H9 (cell line): ENCODE measurements around the gene NR2C1. TPM values are rescaled to one million over a fixed set of nuclear protein-coding genes. Genes with fewer than 3 reads are reported as not detected.

Source experiments
- DNase-seq: peaks from one replicate; pipeline ENCODE4 v3.0.0-alpha.2; 2017
- H2AFZ ChIP-seq: one replicate; pipeline ENCODE4 v1.6.1; 2013; ENCODE audit warnings: mild to moderate bottlenecking, low read length, control low read depth, moderate library complexity
- H2AK5ac ChIP-seq: 2 replicates; pipeline ENCODE4 v1.6.1; 2013; ENCODE audit warnings: low read length, control low read depth, mixed read lengths; ENCODE audit not compliant: insufficient read length
- H2BK120ac ChIP-seq: one replicate; pipeline ENCODE4 v1.6.1; 2013; ENCODE audit warnings: low read depth, mild to moderate bottlenecking, low read length, control low read depth, inconsistent platforms; ENCODE audit not compliant: poor library complexity, severe bottlenecking
- H2BK12ac ChIP-seq: 2 replicates; pipeline ENCODE4 v1.6.1; 2013; ENCODE audit warnings: low read length, control low read depth, mixed read lengths, low read depth; ENCODE audit not compliant: insufficient read length
- H2BK15ac ChIP-seq: 2 replicates; pipeline ENCODE4 v1.6.1; 2013; ENCODE audit warnings: low read depth, low read length, control low read depth
- H2BK20ac ChIP-seq: one replicate; pipeline ENCODE4 v1.6.1; 2013; ENCODE audit warnings: low read depth, mild to moderate bottlenecking, low read length, control low read depth, inconsistent platforms; ENCODE audit not compliant: poor library complexity, severe bottlenecking
- H2BK5ac ChIP-seq: 2 replicates; pipeline ENCODE4 v1.6.1; 2013; ENCODE audit warnings: low read length, control low read depth, mixed read lengths; ENCODE audit not compliant: insufficient read length
- H3K14ac ChIP-seq: 2 replicates; pipeline ENCODE4 v1.6.1; 2013; ENCODE audit warnings: low read length, control low read depth; ENCODE audit not compliant: insufficient read depth
- H3K18ac ChIP-seq: 2 replicates; pipeline ENCODE4 v1.6.1; 2013; ENCODE audit warnings: low read depth, mild to moderate bottlenecking, mixed read lengths, low read length, control low read depth; ENCODE audit not compliant: insufficient read length
- H3K23ac ChIP-seq: 2 replicates; pipeline ENCODE4 v1.6.1; 2013; ENCODE audit warnings: low read length, control low read depth, mixed read lengths, low read depth; ENCODE audit not compliant: insufficient read length
- H3K23me2 ChIP-seq: 2 replicates; pipeline ENCODE4 v1.6.1; 2013; ENCODE audit warnings: low read depth, mild to moderate bottlenecking, mixed read lengths, low read length, control low read depth; ENCODE audit not compliant: insufficient read length, poor library complexity, severe bottlenecking
- H3K27ac ChIP-seq: 2 replicates; pipeline ENCODE4 v1.5.1; 2013; ENCODE audit warnings: low read length, control low read depth, mixed read lengths, low read depth; ENCODE audit not compliant: insufficient read length
- H3K27me3 ChIP-seq: 2 replicates; pipeline ENCODE4 v1.6.1; 2013; ENCODE audit warnings: low read length, control low read depth, inconsistent platforms; ENCODE audit not compliant: insufficient read depth
- H3K4ac ChIP-seq: 2 replicates; pipeline ENCODE4 v1.6.1; 2013; ENCODE audit warnings: low read depth, mild to moderate bottlenecking, control low read depth, inconsistent platforms, low read length, moderate library complexity
- H3K4me1 ChIP-seq: 2 replicates; pipeline ENCODE4 v1.6.1; 2013; ENCODE audit warnings: low read length, control low read depth, inconsistent platforms; ENCODE audit not compliant: insufficient read depth
- H3K4me2 ChIP-seq: 2 replicates; pipeline ENCODE4 v1.6.1; 2013; ENCODE audit warnings: low read length, control low read depth, mixed read lengths; ENCODE audit not compliant: insufficient read length, insufficient read depth
- H3K56ac ChIP-seq: 2 replicates; pipeline ENCODE4 v1.6.1; 2013; ENCODE audit warnings: low read depth, mild to moderate bottlenecking, mixed read lengths, low read length, control low read depth; ENCODE audit not compliant: insufficient read length
- H3K79me1 ChIP-seq: 2 replicates; pipeline ENCODE4 v1.6.1; 2013; ENCODE audit warnings: low read depth, mild to moderate bottlenecking, moderate library complexity, low read length, control low read depth, inconsistent platforms; ENCODE audit not compliant: insufficient read depth, poor library complexity, severe bottlenecking
- H3K79me2 ChIP-seq: 2 replicates; pipeline ENCODE4 v1.6.1; 2013; ENCODE audit warnings: low read length, control low read depth, inconsistent platforms; ENCODE audit not compliant: insufficient read depth
- H3K9ac ChIP-seq: 2 replicates; pipeline ENCODE4 v1.6.1; 2013; ENCODE audit warnings: low read length, control low read depth, mixed read lengths; ENCODE audit not compliant: insufficient read length; ENCODE audit errors: extremely low read depth
- H3K9me3 ChIP-seq: one replicate; pipeline ENCODE4 v1.6.1; 2013; ENCODE audit warnings: low read depth, low read length, inconsistent platforms; ENCODE audit not compliant: control insufficient read depth
- H3T11ph ChIP-seq: one replicate; pipeline ENCODE4 v1.6.1; 2013; ENCODE audit warnings: mild to moderate bottlenecking, low read length, control low read depth, inconsistent platforms
- H4K20me1 ChIP-seq: one replicate; pipeline ENCODE4 v1.6.1; 2013; ENCODE audit not compliant: control insufficient read depth, insufficient read length, insufficient read depth
- H4K5ac ChIP-seq: 2 replicates; pipeline ENCODE4 v1.6.1; 2013; ENCODE audit warnings: low read depth, mild to moderate bottlenecking, mixed read lengths, low read length, control low read depth; ENCODE audit not compliant: insufficient read length
- H4K8ac ChIP-seq: replicated peaks from 2 replicates; pipeline ENCODE4 v1.6.1; 2013; ENCODE audit warnings: low read length, control low read depth, mixed read lengths, low read depth; ENCODE audit not compliant: insufficient read length
- H4K91ac ChIP-seq: 2 replicates; pipeline ENCODE4 v1.6.1; 2013; ENCODE audit warnings: low read depth, mild to moderate bottlenecking, moderate library complexity, mixed read lengths, low read length, control low read depth; ENCODE audit not compliant: insufficient read length
- H3K27ac Mint-ChIP-seq, 3 experiments: 2 replicates in 2 of 3; 3 replicates in 1 of 3; pipeline ENCODE4 v1.8.0; 2020 to 2021; ENCODE audit warnings: mixed read lengths in 3 of 3, mild to moderate bottlenecking in 1 of 3, moderate library complexity in 1 of 3
- H3K27me3 Mint-ChIP-seq: 2 replicates; pipeline ENCODE4 v1.8.0; 2021; ENCODE audit warnings: low read depth, mild to moderate bottlenecking, moderate library complexity, mixed read lengths
- H3K36me3 Mint-ChIP-seq, 3 experiments: 2 replicates in 2 of 3; 3 replicates in 1 of 3; pipeline ENCODE4 v1.8.0; 2020 to 2021; ENCODE audit warnings: low read depth in 3 of 3, mixed read lengths in 3 of 3; ENCODE audit not compliant: insufficient read depth in 1 of 3
- H3K4me1 Mint-ChIP-seq, 2 experiments: 2 replicates each; pipeline ENCODE4 v1.8.0; 2020; ENCODE audit warnings: mixed read lengths in 2 of 2
- H3K4me3 Mint-ChIP-seq, 2 experiments: 2 replicates in 1 of 2; 3 replicates in 1 of 2; pipeline ENCODE4 v1.8.0; 2020 to 2021; ENCODE audit warnings: mild to moderate bottlenecking in 2 of 2, mixed read lengths in 2 of 2, moderate library complexity in 1 of 2
- H3K9me3 Mint-ChIP-seq, 2 experiments: 2 replicates in 1 of 2; 3 replicates in 1 of 2; pipeline ENCODE4 v1.8.0; 2020; ENCODE audit warnings: mild to moderate bottlenecking in 2 of 2, mixed read lengths in 2 of 2, moderate library complexity in 1 of 2
- WGBS: extraction: QIAGEN DNeasy Blood & Tissue Kit; methylation state at CpG from one replicate; pipeline ENCODE4 v1.1.7; 2013; ENCODE audit warnings: missing lambda C conversion rate, low lambda C conversion rate, mixed read lengths; ENCODE audit not compliant: insufficient read length; ENCODE audit errors: extremely low coverage; 5-methylcytosine and 5-hydroxymethylcytosine counted together
- total RNA-seq: library from RNA; stranded (reverse); gene quantifications from 2 replicates; pipeline ENCODE4 v1.2.1, GENCODE V29; 2021
- TF ChIP-seq, protein P1 (sequence below): fragments of 200-600 bp; sonication (generic); conservative IDR thresholded peaks from 3 replicates; pipeline ENCODE4 v1.8.0; 2021; ENCODE audit warnings: antibody characterized with exemption, mild to moderate bottlenecking

The NR2C1 gene
- total RNA-seq, 1 experiment from 2014 or later, result 47.0 TPM

DNA sequence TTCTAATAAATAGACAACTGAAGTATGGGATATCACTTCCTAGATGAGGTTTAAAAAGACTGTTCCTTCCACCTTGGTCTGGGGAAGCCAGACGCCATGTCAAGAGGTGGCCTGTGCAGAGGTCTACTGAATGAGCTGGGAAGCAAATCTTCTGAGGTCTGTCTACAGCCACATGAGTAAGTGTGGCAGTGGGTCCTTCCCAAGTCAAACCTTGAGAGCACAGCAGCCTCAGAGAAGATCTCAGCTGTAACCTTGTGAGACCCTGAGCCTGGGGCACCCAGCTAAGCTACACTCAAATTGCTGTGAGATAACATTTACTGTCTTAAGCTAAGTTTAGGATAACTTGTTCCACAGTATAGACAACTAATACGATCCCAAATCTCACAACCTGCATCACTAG is 90.1 kb downstream of the NR2C1 start:
- Histone ChIP-seq H3K4ac (no peak overlapping the region), H2BK20ac (no peak overlapping the region), H3K4me1 (no peaks in the 10 kb centered on the region; the same call in 1 of the 2 replicates), H2BK12ac (no peak overlapping the region), H4K20me1 (no peaks in the 10 kb centered on the region), H3K79me2 (no peaks in the 10 kb centered on the region), H3K4me2 (no peak overlapping the region), H4K5ac (no peak overlapping the region), H3K18ac (no peak overlapping the region), H3K14ac (no peak overlapping the region), H3K56ac (no peak overlapping the region), H3T11ph (no peak overlapping the region), H3K23me2 (no peaks in the 10 kb centered on the region), H3K23ac (no peak overlapping the region), H2BK120ac (no peak overlapping the region), H3K9ac (no peak overlapping the region), H4K8ac (no peak overlapping the region), H3K27ac (no peak overlapping the region), H3K79me1 (no peaks in the 10 kb centered on the region), H2AFZ (no peak overlapping the region), H3K9me3 (no peaks in the 10 kb centered on the region), H2AK5ac (no peak overlapping the region), H3K27me3 (no peaks in the 10 kb centered on the region), H2BK5ac (no peak overlapping the region), H4K91ac (no peak overlapping the region), H2BK15ac (no peak overlapping the region)
- DNase-seq, result no peak
- H3K27ac Mint-ChIP-seq, result peak overlapping the region in 2 of 3 experiments; percentile 41 to 76; a peak in 4 of 7 replicates
- H3K36me3 Mint-ChIP-seq, result peaks cover 0 to 4% (median 3%) of the 10 kb centered on the region in 3 experiments; a peak in 2 of 7 replicates
- H3K9me3 Mint-ChIP-seq, result no peaks in the 10 kb centered on the region
- H3K4me3 Mint-ChIP-seq, result no peak overlapping the region
- WGBS, result no CpG with 5 or more reads among the region's 2 CpGs
- TF ChIP-seq, protein P1, sequence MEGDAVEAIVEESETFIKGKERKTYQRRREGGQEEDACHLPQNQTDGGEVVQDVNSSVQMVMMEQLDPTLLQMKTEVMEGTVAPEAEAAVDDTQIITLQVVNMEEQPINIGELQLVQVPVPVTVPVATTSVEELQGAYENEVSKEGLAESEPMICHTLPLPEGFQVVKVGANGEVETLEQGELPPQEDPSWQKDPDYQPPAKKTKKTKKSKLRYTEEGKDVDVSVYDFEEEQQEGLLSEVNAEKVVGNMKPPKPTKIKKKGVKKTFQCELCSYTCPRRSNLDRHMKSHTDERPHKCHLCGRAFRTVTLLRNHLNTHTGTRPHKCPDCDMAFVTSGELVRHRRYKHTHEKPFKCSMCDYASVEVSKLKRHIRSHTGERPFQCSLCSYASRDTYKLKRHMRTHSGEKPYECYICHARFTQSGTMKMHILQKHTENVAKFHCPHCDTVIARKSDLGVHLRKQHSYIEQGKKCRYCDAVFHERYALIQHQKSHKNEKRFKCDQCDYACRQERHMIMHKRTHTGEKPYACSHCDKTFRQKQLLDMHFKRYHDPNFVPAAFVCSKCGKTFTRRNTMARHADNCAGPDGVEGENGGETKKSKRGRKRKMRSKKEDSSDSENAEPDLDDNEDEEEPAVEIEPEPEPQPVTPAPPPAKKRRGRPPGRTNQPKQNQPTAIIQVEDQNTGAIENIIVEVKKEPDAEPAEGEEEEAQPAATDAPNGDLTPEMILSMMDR, result no peak
- H3K4me1 Mint-ChIP-seq, result peaks cover 5 to 6% of the 10 kb centered on the region in 2 experiments
- no peaks in the 10 kb centered on the region for H3K27me3 Mint-ChIP-seq
